WTC11 (cell line): ENCODE results near the gene GPC1.

Experiments
- CTCF ChIP-seq: fragments of 200-600 bp; IDR thresholded peaks from 2 replicates; pipeline ENCODE4 v1.8.0; 2022; ENCODE audit warnings: antibody characterized with exemption
- EMX1 ChIP-seq: fragments of 250-450 bp; sonication (Bioruptor Pico); IDR thresholded peaks from 2 replicates; pipeline ENCODE4 v1.8.0; 2021; ENCODE audit warnings: mild to moderate bottlenecking
- NR3C1 ChIP-seq: sonication (generic); formaldehyde crosslinking; conservative IDR thresholded peaks from 2 replicates; pipeline ENCODE4 v1.8.1; 2023; ENCODE audit warnings: low read depth, mild to moderate bottlenecking, missing genetic modification reagents
- TEAD1 ChIP-seq: sonication (generic); formaldehyde crosslinking; IDR thresholded peaks from 2 replicates; pipeline ENCODE4 v1.8.0; 2022; ENCODE audit warnings: mild to moderate bottlenecking, missing genetic modification reagents
- ZBTB21 ChIP-seq: sonication (generic); formaldehyde crosslinking; IDR thresholded peaks from 2 replicates; pipeline ENCODE4 v1.8.1; 2023; ENCODE audit warnings: mild to moderate bottlenecking, missing genetic modification reagents, borderline replicate concordance
- ZNF425 ChIP-seq: fragments of 250-450 bp; sonication (Bioruptor Pico); conservative IDR thresholded peaks from 2 replicates; pipeline ENCODE4 v1.9.0; 2021; ENCODE audit warnings: mild to moderate bottlenecking

GRCh38 chr2:240456447-240457222, 21.2 kb downstream of the GPC1 start:
- TF ChIP-seq NR3C1 (CRISPR knock-in tag): no peak
- TF ChIP-seq CTCF: no peak
- no peak for TF ChIP-seq TEAD1 (CRISPR knock-in tag)
- TF ChIP-seq ZBTB21: no peak
- no peak for TF ChIP-seq EMX1 (CRISPR knock-in tag)
- TF ChIP-seq ZNF425 (CRISPR knock-in tag): no peak
